WTC11 (cell line): Measurements from ENCODE around the gene ROR2.

Source experiments
- E2F1 ChIP-seq: sonication (generic); formaldehyde crosslinking; IDR thresholded peaks from 2 replicates; pipeline ENCODE4 v1.8.0; 2022; ENCODE audit warnings: mild to moderate bottlenecking, missing genetic modification reagents
- ZNF317 ChIP-seq: sonication (generic); formaldehyde crosslinking; IDR thresholded peaks from 2 replicates; pipeline ENCODE4 v1.8.1; 2023; ENCODE audit warnings: low read depth, mild to moderate bottlenecking, moderate library complexity, missing genetic modification reagents, borderline replicate concordance

GRCh38 chr9:91994422-91994821 is 44.4 kb upstream of the ROR2 start:
- TF ChIP-seq E2F1 (CRISPR knock-in tag): no peak
- no peak for TF ChIP-seq ZNF317
